T-cell (primary cell): ENCODE data around the gene FAM193B. TPM values are rescaled to one million over a fixed set of nuclear protein-coding genes. Genes with fewer than 3 reads are reported as not detected.

Experiments
- ATAC-seq, 4 experiments: fragments of 200-7000 bp in 3 of 4; fragments of 150-1000 bp in 1 of 4; cut with Tn5 transposase; replicated peaks in 1 of 4; 1 replicate in 3 of 4; 2 replicates in 1 of 4; pipeline ENCODE4 v1.10.0; 2021; ENCODE audit warnings: moderate library complexity in 3 of 4, mild to moderate bottlenecking in 2 of 4, moderate number of reproducible peaks in 1 of 4
- CTCF ChIA-PET, 2 donors: fragments of 300-600 bp; sonication (Branson Sonifier 250); formaldehyde crosslinking; loops; one replicate each; lab custom pipeline; 2022; ENCODE audit warnings: antibody characterized with exemption in 2 of 2; lab: Charles Lee
- POLR2A ChIA-PET, 2 donors: fragments of 300-600 bp; sonication (Branson Sonifier 250); formaldehyde crosslinking; loops; one replicate each; lab custom pipeline; 2022; ENCODE audit warnings: antibody characterized with exemption in 2 of 2; lab: Charles Lee
- DNase-seq, 35 experiments: peaks; one replicate each; pipeline versions ENCODE4 v3.0.0 to v3.0.0-alpha.2; 2013 to 2023
- H3K27ac ChIP-seq: one replicate; pipeline ENCODE4 v1.5.1; 2013; ENCODE audit warnings: low read length
- H3K27me3 ChIP-seq, 2 experiments: replicated peaks in 1 of 2; 1 replicate in 1 of 2; 2 replicates in 1 of 2; pipeline versions ENCODE4 v1.6.1 to v1.7.0; 2013; ENCODE audit warnings: low read length in 1 of 2, mixed read lengths in 1 of 2; ENCODE audit not compliant: control insufficient read depth in 2 of 2, insufficient read depth in 2 of 2; ENCODE audit errors: extremely low read depth in 1 of 2
- H3K36me3 ChIP-seq, 2 donors: 1 replicate in 1 of 2; 2 replicates in 1 of 2; pipeline versions ENCODE4 v1.6.1 to v1.7.0; 2013; ENCODE audit warnings: low read length in 1 of 2; ENCODE audit not compliant: control insufficient read depth in 2 of 2, insufficient read depth in 1 of 2; ENCODE audit errors: extremely low read depth in 1 of 2
- H3K4me1 ChIP-seq, 2 experiments: 1 replicate in 1 of 2; 2 replicates in 1 of 2; pipeline versions ENCODE4 v1.6.1 to v1.7.0; 2013; ENCODE audit warnings: low read length in 2 of 2, mixed read lengths in 1 of 2; ENCODE audit not compliant: insufficient read depth in 2 of 2, control insufficient read depth in 1 of 2; ENCODE audit errors: extremely low read depth in 1 of 2
- H3K4me3 ChIP-seq, 2 donors: 1 replicate in 1 of 2; 2 replicates in 1 of 2; pipeline versions ENCODE4 v1.5.1 to v1.7.0; 2013; ENCODE audit warnings: mild to moderate bottlenecking in 2 of 2, low read length in 1 of 2, moderate library complexity in 1 of 2; ENCODE audit not compliant: control insufficient read depth in 1 of 2; ENCODE audit errors: extremely low read depth in 1 of 2
- H3K9me3 ChIP-seq: 2 replicates; pipeline ENCODE4 v1.7.0; 2013
- H3K27ac Mint-ChIP-seq, 2 donors: one replicate each; pipeline ENCODE4 v1.8.0; 2020 to 2021; ENCODE audit warnings: mild to moderate bottlenecking in 2 of 2, mixed read lengths in 2 of 2
- H3K27me3 Mint-ChIP-seq, 2 donors: one replicate each; pipeline ENCODE4 v1.8.0; 2021 to 2022; ENCODE audit warnings: mixed read lengths in 2 of 2
- H3K36me3 Mint-ChIP-seq: one replicate; pipeline ENCODE4 v1.8.0; 2021; ENCODE audit warnings: mixed read lengths
- H3K4me1 Mint-ChIP-seq, 3 donors: one replicate each; pipeline ENCODE4 v1.8.0; 2020 to 2022; ENCODE audit warnings: mixed read lengths in 3 of 3, mild to moderate bottlenecking in 1 of 3
- H3K4me3 Mint-ChIP-seq, 3 donors: one replicate each; pipeline ENCODE4 v1.8.0; 2020 to 2022; ENCODE audit warnings: mild to moderate bottlenecking in 3 of 3, mixed read lengths in 3 of 3, moderate library complexity in 3 of 3
- H3K9me3 Mint-ChIP-seq, 3 donors: one replicate each; pipeline ENCODE4 v1.8.0; 2020 to 2022; ENCODE audit warnings: mixed read lengths in 3 of 3
- WGBS: methylation state at CpG from one replicate; pipeline ENCODE4 v1.1.5; 2013; ENCODE audit warnings: missing lambda C conversion rate; ENCODE audit not compliant: insufficient coverage; 5-methylcytosine and 5-hydroxymethylcytosine counted together
- total RNA-seq, 35 experiments: library from RNA in 6 of 35; stranded (reverse) in 6 of 35; fragments of 120-200 nt in 1 of 35; gene quantifications; one replicate each; pipeline versions ENCODE4 v1.2.1 to v1.2.4 and lab custom pipeline; 2013 to 2026

The FAM193B gene
- total RNA-seq, 5 donors from 2014 or later (not counting 1 experiment from before 2014, with no cell fraction given), result 162 to 233 (median 217) TPM

DNA sequence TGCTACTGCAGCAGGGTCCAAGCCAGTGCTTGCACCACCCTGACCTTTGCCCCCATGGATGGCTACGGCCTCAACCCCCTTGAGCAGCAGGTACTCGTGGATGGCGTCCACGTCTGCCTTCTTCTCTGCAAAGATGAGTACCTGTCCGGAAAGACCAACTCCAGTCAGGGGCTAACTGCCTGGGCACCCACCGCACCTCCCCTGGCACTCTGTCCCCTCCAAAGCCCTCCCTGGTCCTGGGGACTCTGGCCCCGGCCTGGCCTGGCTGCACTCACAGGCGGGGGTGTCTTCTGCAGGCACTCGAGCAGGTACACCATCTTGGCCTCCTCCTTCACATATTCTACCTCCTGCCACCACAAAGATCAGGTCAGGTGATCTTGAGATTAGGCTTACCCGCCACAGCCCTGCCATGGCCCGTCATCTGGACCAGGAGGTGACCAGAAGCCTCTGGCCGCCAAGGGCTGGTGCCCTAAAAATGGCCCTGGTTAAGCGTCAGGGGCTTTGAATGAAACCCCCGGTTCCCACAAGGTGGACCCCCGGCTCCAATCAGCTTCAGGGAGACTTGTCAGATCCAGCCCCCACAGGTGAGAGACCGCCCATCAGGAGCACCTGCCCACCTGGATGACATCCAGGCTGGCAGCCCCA is 41.5 kb downstream of the FAM193B start:
- H3K36me3 Mint-ChIP-seq, result peaks cover 36% of the 10 kb centered on the region
- no peaks in the 10 kb centered on the region for H3K27me3 Mint-ChIP-seq
- CTCF ChIA-PET, result no interaction called here
- H3K4me3 Mint-ChIP-seq, result no peak overlapping the region
- Histone ChIP-seq H3K9me3 (no peaks in the 10 kb centered on the region), H3K4me1 (peaks cover 10 to 48% of the 10 kb centered on the region in 2 experiments), H3K36me3 (peaks cover 17 to 56% of the 10 kb centered on the region in 2 donors), H3K27me3 (no peaks in the 10 kb centered on the region), H3K27ac (no peak overlapping the region), H3K4me3 (no peak overlapping the region)
- DNase-seq, result no peak
- no peak overlapping the region for H3K27ac Mint-ChIP-seq
- H3K4me1 Mint-ChIP-seq, result peaks cover 23 to 41% (median 33%) of the 10 kb centered on the region in 3 donors
- ATAC-seq, result no peak
- no peaks in the 10 kb centered on the region for H3K9me3 Mint-ChIP-seq
- WGBS, result 98% methylated on average over 15 of the region's 16 CpGs
- POLR2A ChIA-PET, result no interaction called here

DNA sequence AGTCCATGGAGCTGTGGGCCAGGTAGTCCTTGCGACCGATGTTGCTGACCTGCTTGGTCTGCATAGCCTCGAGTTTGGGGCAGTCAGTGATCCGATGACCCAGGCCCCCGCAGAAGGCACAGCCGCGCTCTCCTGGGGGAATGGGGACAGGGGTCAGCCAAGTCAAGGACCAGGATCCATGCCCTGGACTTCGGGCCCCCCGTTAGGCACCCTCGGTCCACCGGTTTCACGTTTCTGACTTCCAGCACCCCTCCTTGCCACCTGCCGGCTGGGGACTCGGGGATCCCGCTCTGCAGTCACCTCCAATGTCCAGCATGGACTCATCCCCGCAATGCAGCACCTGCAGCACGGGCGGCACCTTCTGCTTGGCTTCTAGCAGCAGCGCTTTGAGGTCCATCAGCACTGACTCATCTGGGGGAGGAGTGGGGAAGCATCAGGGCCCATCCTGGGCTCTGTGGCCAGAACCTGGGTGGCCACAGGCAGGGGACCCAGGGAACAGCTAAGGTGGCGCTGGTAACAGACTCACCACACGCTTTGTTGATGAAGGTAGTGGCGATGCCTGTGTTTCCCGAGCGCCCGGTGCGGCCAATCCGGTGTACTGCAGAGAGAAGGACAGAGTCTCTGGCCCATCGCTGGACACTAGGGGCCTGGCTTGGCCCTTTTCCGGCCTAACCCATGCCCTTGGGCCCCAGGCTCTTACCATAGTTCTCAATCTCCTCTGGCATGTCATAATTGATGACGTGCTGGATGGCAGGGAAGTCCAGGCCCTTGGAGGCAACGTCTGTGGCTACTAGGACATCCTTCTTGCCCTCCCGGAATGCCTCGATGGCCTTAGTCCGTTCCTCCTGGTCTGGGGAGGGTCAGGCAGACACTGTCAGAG is 42.3 kb downstream of the FAM193B start:
- H3K36me3 Mint-ChIP-seq, result peaks cover 36% of the 10 kb centered on the region
- H3K4me1 Mint-ChIP-seq, result peaks cover 21 to 35% (median 33%) of the 10 kb centered on the region in 3 donors
- ATAC-seq, result no peak
- no peaks in the 10 kb centered on the region for H3K27me3 Mint-ChIP-seq
- Histone ChIP-seq H3K4me1 (peaks cover 10 to 42% of the 10 kb centered on the region in 2 experiments), H3K4me3 (no peak overlapping the region), H3K36me3 (peaks cover 17 to 56% of the 10 kb centered on the region in 2 donors), H3K9me3 (no peaks in the 10 kb centered on the region), H3K27ac (no peak overlapping the region), H3K27me3 (no peaks in the 10 kb centered on the region)
- H3K4me3 Mint-ChIP-seq, result no peak overlapping the region
- 96% methylated on average over 25 of the region's 34 CpGs for whole genome bisulfite sequencing
- ChIA-PET POLR2A (no interaction called here), CTCF (no interaction called here)
- H3K9me3 Mint-ChIP-seq, result no peaks in the 10 kb centered on the region
- no peak for DNase-seq
- H3K27ac Mint-ChIP-seq, result no peak overlapping the region

DNA sequence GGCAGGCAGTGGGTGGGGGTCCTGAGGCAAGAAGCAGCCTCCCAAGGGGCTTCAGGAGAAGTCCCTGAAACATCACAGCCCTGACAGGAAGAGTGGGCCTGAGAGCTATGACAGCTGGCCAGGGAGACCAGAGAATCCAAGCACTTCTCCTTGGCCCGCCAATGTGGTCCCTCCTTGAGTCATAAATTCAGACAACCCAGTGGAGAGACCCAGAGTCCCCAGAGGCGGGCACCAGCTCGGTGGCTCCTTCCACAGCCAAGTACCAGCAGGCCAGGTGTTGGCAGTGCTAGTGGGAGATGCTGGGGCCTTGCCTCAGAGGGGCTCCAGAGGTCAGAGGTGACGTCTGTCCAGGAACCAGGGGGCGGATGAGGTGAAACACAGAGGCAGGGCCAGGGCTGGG is 43.2 kb downstream of the FAM193B start:
- peak overlapping the region in 1 of 2 donors; percentile 39 for H3K27ac Mint-ChIP-seq

DNA sequence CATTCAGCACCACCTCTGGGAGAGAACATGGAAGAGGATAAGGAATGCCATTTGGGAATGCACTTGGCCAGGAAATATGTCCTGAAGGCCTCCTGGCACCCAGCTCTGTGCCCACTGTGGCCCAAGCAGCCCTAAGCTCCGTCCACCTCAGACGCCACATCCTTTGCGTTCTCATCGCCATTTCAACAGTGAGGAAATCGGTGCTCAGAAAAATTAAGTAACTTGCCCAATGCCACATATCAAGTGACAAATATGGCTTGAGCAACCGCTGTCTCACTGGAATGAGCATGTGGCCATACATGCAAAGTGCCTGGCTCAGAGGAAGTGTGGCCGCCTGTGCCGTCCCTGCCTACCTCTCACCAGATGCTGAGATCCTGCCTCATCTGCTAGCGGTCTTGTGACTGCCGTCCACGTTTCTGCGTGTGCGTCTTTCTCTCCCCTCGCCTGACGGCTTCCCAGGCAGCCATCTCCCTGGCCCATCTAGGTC is 43.8 kb downstream of the FAM193B start:
- CTCF ChIA-PET, result no interaction called here
- Mint-ChIP-seq H3K4me3 (no peak overlapping the region), H3K9me3 (no peaks in the 10 kb centered on the region), H3K27ac (no peak overlapping the region), H3K4me1 (peaks cover 8 to 21% (median 20%) of the 10 kb centered on the region in 3 donors), H3K36me3 (peaks cover 30% of the 10 kb centered on the region), H3K27me3 (no peaks in the 10 kb centered on the region)
- no peak overlapping the region for H3K27ac ChIP-seq
- H3K9me3 ChIP-seq, result no peaks in the 10 kb centered on the region
- H3K27me3 ChIP-seq, result no peaks in the 10 kb centered on the region
- no peak for ATAC-seq
- POLR2A ChIA-PET, result no interaction called here
- no peak overlapping the region for H3K4me3 ChIP-seq
- 88% methylated on average over 15 of the region's 15 CpGs for WGBS
- peaks cover 3 to 32% of the 10 kb centered on the region in 2 experiments for H3K4me1 ChIP-seq
- DNase-seq, result peak in 1 of 35 experiments; percentile 46
- H3K36me3 ChIP-seq, result peaks cover 17 to 54% of the 10 kb centered on the region in 2 donors

More for the DNA sequence above, 43.2 kb downstream of the FAM193B start:
- Mint-ChIP-seq H3K4me3 (no peak overlapping the region), H3K27me3 (no peaks in the 10 kb centered on the region), H3K9me3 (no peaks in the 10 kb centered on the region), H3K4me1 (peaks cover 13 to 27% (median 26%) of the 10 kb centered on the region in 3 donors), H3K36me3 (peaks cover 31% of the 10 kb centered on the region)
- H3K4me3 ChIP-seq, result no peak overlapping the region
- ChIA-PET CTCF (no interaction called here), POLR2A (no interaction called here)
- H3K27me3 ChIP-seq, result no peaks in the 10 kb centered on the region
- H3K36me3 ChIP-seq, result peaks cover 17 to 56% of the 10 kb centered on the region in 2 donors
- H3K27ac ChIP-seq, result no peak overlapping the region
- DNase-seq (no peak), ATAC-seq (no peak)
- H3K4me1 ChIP-seq, result peaks cover 8 to 38% of the 10 kb centered on the region in 2 experiments
- WGBS, result 93% methylated on average over 4 of the region's 5 CpGs
- no peaks in the 10 kb centered on the region for H3K9me3 ChIP-seq

DNA sequence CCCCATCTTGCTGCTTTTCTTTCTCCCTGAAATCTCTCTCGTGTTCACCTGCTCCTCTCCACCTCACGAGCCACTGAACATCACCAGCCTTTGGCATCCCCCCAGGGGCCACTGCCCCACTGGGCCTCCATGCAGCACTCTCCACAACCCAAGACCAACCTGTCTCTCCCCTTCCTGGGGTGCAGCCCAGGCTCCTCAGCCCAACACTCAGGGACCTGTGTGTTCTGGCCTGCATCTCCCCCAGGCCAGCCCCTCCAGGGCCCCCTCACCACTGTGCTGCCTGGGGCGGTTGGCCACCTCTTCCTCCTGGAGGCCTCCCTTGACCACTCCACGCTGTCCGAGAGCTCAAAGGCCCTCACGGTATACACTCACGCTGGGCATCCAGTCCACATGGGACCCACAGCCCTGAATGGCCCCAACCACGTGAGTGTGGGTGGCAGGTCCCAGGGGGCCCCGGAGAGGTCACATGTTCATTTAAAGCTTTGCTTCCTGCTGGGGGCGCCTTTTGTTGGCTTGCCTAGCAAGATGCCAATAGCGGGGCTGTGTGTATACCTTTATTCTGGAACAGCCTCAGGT is 44.3 kb downstream of the FAM193B start:
- ChIA-PET POLR2A (no interaction called here), CTCF (interaction anchor here in 1 of 2 donors (0.6 kb wide), 1 partner anchor 417 kb away, joined by 5 read pairs; no protein-coding TSS in a partner anchor)
- ATAC-seq (peak in 2 of 4 experiments; percentile 32 to 33), DNase-seq (no peak)
- H3K4me1 Mint-ChIP-seq, result peaks cover 2 to 16% (median 15%) of the 10 kb centered on the region in 3 donors
- peaks cover 2 to 27% of the 10 kb centered on the region in 2 experiments for H3K4me1 ChIP-seq
- H3K4me3 Mint-ChIP-seq, result peak overlapping the region in 2 of 3 donors; percentile 24
- H3K27ac Mint-ChIP-seq, result peak overlapping the region in 1 of 2 donors; percentile 65
- H3K36me3 ChIP-seq, result peaks cover 17 to 49% of the 10 kb centered on the region in 2 donors
- no peak overlapping the region for H3K27ac ChIP-seq
- H3K9me3 ChIP-seq, result no peaks in the 10 kb centered on the region
- no peaks in the 10 kb centered on the region for H3K27me3 ChIP-seq
- WGBS, result 70% methylated on average over 10 of the region's 11 CpGs
- H3K4me3 ChIP-seq, result no peak overlapping the region
- no peaks in the 10 kb centered on the region for H3K27me3 Mint-ChIP-seq
- H3K9me3 Mint-ChIP-seq, result no peaks in the 10 kb centered on the region
- peaks cover 26% of the 10 kb centered on the region for H3K36me3 Mint-ChIP-seq
